Astrocyte of the cerebellum (primary cell): Measurements from ENCODE around the gene NUP62.

Source experiments
- DNase-seq: peaks from one replicate; pipeline ENCODE4 v3.0.0-alpha.2; 2011; ENCODE audit warnings: low read depth
- H3K4me3 ChIP-seq: 2 replicates; pipeline ENCODE4 v1.5.1; 2011; ENCODE audit warnings: mild to moderate bottlenecking, low read depth, low read length, moderate library complexity
- in situ Hi-C: cut with HindIII; loops from 2 replicates; pipeline ENCODE4 v1.10.0; 2017; ENCODE audit warnings: low sequenced_read_pairs
- TF ChIP-seq, protein P1 (sequence below): IDR thresholded peaks from 2 replicates; pipeline ENCODE4 v1.5.1; 2012; ENCODE audit warnings: low read length, low read depth, moderate library complexity, mild to moderate bottlenecking; ENCODE audit errors: missing control alignments

NUP62 gene

DNA sequence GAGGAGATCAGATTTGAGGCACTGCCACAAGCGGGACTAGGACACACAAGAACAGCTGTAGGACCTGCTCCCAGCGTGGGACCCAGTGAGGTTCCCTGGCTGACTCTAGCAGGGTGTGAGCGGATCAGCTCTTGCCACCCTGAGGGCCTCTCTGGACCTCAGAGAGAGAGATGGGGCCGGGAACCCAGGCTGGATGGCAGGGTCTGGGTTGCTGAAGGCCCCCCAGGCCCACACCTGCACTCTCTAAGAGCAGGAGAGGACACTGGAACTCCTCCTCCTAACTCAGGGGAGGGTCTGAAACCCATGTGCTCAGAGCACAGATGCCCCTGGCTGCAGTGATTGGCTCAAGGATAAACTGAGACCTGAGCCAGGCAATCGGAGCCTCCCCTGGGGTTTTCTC is 19.1 kb downstream of the NUP62 start:
- in situ Hi-C loops = loop anchor here (5.0 kb wide), 1 partner anchor 97 kb away; no protein-coding TSS in a partner anchor
- TF ChIP-seq, protein P1, sequence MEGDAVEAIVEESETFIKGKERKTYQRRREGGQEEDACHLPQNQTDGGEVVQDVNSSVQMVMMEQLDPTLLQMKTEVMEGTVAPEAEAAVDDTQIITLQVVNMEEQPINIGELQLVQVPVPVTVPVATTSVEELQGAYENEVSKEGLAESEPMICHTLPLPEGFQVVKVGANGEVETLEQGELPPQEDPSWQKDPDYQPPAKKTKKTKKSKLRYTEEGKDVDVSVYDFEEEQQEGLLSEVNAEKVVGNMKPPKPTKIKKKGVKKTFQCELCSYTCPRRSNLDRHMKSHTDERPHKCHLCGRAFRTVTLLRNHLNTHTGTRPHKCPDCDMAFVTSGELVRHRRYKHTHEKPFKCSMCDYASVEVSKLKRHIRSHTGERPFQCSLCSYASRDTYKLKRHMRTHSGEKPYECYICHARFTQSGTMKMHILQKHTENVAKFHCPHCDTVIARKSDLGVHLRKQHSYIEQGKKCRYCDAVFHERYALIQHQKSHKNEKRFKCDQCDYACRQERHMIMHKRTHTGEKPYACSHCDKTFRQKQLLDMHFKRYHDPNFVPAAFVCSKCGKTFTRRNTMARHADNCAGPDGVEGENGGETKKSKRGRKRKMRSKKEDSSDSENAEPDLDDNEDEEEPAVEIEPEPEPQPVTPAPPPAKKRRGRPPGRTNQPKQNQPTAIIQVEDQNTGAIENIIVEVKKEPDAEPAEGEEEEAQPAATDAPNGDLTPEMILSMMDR = no peak
- H3K4me3 ChIP-seq = no peak overlapping the region
- DNase-seq = no peak

DNA sequence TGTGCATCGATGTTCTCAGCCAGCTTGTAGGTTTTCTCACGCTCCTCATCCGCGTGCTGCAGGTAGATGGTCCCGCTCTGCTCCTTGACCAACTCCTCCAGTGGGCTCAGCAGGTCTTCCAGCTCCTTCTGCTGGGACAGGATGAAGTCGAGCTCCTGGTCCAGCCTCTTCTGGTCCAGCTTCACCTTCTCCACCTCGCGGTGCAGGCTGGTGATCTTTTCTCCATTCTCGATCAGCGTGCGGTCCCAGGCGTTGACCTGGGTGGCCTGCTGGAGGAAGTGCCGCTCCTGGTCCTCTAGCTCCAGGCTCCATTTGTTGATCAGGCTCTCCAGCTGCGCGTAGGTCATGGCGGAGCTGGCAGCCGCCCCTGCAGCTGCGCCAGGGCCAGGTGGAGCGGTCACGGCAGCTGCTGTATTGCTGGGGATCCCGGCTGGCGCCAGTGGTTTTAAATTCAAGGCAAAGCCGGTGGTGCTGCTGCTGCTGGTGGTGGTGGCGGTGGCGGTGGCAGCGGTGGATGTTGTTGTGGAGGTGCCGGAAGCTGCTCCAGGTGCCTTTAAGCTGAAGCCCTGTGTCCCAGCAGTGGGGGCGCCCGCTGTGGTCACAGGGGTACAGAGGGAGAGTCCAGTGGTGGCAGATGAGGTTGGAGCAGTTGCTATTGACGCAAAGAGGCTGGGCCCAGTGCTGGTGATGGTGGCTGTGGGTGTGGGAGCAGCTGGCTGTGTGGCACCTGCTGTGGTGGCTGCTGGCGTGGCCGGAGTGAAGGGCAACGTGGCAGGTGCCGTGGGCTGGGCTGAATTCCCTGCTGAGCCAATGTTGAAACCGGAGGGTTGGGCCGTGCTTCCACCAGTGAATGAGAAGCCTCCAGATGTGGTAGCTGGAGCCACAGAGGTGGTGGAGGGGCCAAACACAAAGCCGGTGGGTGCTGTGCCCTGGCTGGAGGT is 20.6 kb downstream of the NUP62 start:
- H3K4me3 ChIP-seq = no peak overlapping the region
- TF ChIP-seq, protein P1 = no peak
- no peak for DNase-seq
- in situ Hi-C loops = no loop called here

DNA sequence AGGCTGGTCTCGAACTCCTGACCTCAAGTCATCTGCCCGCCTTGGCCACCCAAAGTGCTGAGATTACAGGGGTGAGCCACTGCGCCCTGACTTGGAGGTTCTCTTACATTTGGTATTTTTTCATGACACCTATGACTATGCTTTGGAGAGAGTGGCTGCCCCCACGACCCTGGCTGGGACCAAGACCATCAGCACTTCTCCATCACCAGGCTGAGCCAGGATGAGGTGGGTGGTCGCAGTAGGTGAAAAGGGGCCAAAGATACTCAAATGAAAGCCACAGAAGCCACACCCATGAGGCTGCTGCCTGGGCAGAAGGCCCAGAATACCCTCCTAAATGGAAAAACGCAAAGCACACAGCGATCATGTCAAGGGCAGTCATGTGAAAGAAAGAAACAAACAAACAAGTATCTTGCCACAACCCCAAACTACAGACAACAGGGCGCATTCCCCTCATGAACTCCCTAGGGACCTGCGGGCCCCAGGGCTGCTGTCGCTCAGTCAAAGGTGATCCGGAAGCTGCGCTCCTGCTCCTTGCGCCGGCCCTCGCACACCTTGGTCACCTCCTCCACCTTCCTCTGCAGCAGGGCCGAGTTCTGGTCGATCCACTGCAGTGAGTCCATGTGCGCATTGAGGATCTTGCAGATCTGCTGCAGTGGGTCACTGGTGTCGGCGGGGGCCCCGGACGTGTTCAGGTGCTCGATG is 21.4 kb downstream of the NUP62 start:
- in situ Hi-C loops = no loop called here
- no peak for DNase-seq

DNA sequence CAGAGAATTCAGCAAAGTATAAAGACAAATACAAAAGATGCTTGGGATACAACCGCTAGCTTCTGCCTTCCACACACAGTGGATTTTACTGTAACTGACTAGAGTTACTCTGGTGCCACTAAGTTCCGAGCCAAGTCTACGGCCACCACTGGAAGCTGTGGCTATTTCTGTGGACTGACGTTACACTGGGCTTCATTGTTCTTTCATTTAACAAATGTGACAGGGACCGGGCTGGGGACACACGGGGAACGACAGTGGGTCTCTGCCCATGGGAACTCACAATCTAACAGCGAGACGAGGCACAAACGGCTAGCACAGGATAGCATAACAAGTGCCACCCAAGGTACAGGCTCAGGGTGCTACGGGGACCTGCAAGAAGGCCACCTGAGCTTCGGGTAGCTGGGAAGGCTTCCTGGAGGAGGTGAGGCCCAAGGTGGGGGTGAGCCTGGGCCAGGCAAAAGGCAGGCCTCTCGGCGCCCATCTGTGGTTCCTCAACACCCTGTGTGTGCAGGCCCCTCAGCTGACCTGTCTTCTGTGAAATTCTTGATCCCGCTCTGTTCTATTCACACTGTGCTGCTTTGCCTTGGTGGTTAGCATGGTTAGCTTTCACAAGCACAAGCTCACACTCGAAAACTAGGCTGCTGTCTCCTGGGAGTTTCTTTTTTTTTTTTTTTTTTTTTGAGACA is 22.3 kb downstream of the NUP62 start:
- TF ChIP-seq, protein P1 = no peak
- DNase-seq = no peak
- H3K4me3 ChIP-seq = no peak overlapping the region
- in situ Hi-C loops = no loop called here

More for the DNA sequence above, 21.4 kb downstream of the NUP62 start:
- TF ChIP-seq, protein P1 = no peak
- H3K4me3 ChIP-seq = no peak overlapping the region

DNA sequence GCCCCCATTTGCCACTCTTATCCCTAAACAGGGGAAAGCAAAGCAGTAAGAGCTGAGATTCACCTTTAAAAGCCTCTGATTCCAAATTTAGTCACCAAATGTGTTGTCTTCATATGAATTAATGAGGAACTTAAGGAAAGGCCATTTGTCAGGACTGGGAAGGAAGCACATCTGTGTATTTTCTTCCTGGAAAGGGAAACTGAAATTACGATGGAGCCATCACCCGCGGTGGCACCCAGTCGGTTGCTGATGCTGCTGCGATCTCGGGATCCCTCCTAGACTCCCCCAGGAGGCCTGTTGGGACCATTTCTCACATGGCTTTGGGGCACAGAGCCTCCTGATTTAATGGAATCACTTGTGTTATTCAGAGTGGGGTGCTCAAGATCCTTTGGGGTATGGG is 25.2 kb downstream of the NUP62 start:
- DNase-seq = no peak
- no peak overlapping the region for H3K4me3 ChIP-seq
- in situ Hi-C loops = no loop called here
- TF ChIP-seq, protein P1 = no peak
